HT1080 (cell line): Measurements from ENCODE around the gene NHERF2. TPM values are rescaled to one million over a fixed set of nuclear protein-coding genes. Genes with fewer than 3 reads are reported as not detected.

Experiments
- DNase-seq: peaks from one replicate; pipeline ENCODE4 v3.0.0-alpha.2; 2015; ENCODE audit warnings: low read depth
- polyA plus RNA-seq, 2 experiments: library from polyadenylated mRNA; depleted of rRNA; stranded (reverse); fragments of >200 nt; gene quantifications; 2 replicates each; pipeline ENCODE4 v1.2.3, GENCODE V29; 2015
- total RNA-seq: library from RNA; depleted of rRNA; stranded (reverse); fragments of >200 nt; shearing (Covaris generic); gene quantifications from 2 replicates; pipeline ENCODE4 v1.2.3, GENCODE V29; 2014; rRNA removed

The NHERF2 gene
- total RNA-seq, result 118 and 158 TPM in 2 replicates
- 82.4 and 111 TPM in 2 replicates for polyA plus RNA-seq (2015; cell fraction: cytosol; rRNA removed)
- polyA plus RNA-seq (2015; cell fraction: nucleus; rRNA removed), result 39.4 and 46.0 TPM in 2 replicates

GRCh38 chr16:2026461-2027023 is at the start of gene NHERF2:
TSS of gene NHERF2 (plus strand) at chr16:2026902. CDS start at chr16:2027006, 104 bp downstream.
- no peak for DNase-seq

- no peak for DNase-seq
These were observed 49.5 kb upstream of the NHERF2 start for GRCh38 chr16:1976951-1977874.

- no peak for DNase-seq
These were observed 48.8 kb upstream of the NHERF2 start for GRCh38 chr16:1977875-1978268.

DNA sequence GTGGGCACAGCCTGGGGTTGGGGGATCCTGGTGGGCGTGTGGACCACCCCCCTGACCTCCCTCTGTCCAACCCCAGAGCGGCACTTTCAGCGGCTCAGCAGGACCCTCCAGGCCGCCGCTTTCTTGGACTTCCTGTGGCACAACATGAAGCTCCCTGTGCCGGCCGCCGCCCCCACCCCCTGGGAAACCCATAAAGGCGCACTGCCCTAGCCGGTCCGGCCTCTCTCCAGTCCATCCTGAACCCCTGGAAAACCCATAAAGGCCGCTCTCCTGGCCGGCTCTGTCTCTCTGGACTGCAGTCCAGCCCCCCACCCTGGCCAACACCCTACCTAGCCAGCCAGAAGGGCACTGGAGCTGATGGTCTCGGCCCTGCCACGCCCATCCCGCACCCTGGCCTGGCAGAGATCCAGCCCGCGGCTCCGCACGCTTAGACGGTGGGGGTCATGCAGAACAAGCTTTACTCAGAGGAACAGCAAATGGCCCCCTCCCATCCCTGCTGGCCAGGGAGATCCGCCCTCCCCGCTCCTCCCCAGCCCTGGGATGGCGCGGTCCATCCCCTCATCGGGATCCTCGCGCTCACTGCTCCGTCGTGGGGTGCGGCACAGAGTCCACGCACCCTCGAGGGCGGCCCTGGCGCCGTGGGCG is 48.1 kb upstream of the NHERF2 start:
- no peak for DNase-seq

- DNase-seq, result no peak
These were observed 47.3 kb upstream of the NHERF2 start for GRCh38 chr16:1979271-1980029.

DNA sequence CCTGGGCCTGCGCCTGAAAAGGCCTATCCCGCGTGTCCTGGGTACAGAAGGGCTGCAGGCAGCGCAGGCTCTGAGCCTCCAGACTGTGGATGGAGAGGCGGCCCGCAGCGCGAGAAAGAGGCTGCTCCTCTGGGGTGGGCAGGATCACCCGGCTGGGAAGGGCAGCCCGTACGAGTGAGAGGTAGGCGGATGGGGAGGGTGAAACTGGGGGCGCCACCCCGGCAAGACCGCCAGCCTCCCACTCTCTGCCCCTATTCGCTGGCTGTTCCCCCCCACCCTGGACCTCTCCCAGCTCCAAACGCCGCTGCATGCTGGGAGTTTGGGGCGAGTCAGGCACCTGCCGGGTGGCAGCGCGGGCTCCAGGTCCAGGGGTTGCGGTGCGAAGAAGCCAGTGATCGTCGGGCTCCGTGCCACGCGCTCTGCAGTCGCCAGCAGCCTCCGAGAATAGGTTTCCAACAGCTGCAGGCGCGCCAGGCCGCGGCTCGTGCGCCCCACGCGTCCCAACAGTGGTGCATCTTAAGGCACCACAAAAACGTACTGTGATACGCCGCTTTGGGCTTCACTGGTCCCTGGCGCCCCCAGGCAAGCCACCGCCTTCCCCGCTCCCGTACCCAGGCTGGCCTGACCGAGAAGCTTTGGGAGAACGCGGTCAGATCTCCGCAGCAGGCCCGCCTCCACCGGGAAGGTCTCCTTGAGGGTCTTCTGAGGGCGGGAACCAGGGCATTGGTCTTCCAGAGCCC is 46.5 kb upstream of the NHERF2 start:
- DNase-seq, result no peak

DNA sequence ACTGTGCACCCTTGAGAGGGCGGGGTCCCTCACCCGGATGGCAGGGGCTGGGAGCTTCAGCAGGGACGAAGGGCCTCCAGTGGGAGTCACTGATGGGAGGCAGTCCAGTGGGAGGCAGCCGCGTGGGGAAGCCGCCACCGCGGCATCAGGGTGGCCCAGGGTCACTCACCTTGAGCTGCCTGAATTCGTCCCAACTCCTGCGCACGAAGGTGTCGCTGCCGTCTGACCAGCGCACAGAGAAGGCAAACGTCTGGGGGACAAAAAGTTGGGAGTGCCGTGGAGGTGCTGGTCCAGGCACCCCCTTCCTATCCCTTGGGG is 46.0 kb upstream of the NHERF2 start:
- no peak for DNase-seq

DNA sequence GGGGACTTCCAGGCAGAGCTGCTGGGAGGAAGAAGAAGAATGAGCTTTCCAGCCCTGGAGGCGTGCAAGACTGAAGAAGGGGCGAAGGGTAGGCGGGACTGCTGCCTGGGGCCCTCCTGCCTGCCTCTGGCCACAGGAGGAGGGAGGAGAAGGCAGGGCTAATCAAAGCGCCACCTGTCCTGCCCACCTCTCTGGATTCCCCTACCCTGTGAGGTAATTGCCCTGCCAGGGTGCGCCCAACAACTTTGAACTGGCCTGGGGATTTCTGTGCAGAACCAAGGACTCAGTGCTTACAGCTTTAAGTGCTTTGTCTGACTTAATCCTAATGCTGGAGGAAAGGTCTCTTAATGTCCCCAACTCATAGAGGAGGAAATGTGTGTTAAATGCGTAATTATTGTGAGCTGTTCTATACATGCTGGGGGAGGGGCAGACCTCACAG is 45.3 kb upstream of the NHERF2 start, which contains the start of gene NOXO1:
TSS of gene NOXO1 (minus strand) at position 72 of the 439 bp plus-strand sequence. CDS start 290 bp downstream, outside the sequence.
- no peak for DNase-seq

GRCh38 chr16:1982013-1982433 is 44.7 kb upstream of the NHERF2 start:
- peak; percentile 75 for DNase-seq

DNA sequence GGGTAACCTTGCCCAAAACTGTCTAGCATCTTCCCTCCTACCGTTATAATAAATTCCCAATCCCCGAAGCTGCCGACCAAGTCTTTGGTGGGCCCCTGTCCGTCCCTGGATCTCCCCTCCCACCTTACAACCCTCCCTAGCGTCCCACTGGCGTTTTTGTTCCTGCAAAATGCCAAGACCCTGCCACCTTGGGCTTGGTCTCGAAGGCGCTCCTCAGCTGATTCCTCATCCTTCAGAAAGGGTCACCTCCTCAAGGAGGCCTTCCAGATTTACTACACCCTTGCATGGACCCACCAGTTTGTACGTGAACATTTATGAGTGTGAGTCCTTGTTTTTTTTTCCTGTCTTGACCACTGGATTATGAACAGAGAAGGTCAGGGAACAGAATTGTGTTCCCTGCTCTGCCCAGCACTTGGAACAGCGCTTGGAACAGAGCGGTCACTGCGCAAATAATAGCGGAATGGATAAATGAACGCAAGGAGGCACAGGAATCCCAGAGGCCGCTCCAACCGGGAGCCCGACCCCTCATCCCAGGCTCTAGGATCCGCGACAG is 43.6 kb upstream of the NHERF2 start:
- no peak for DNase-seq

GRCh38 chr16:1983544-1984346 is 43.0 kb upstream of the NHERF2 start, which contains the start of gene GFER:
TSS of gene GFER (plus strand) at chr16:1984193. CDS start at chr16:1984219, 26 bp downstream.
- DNase-seq, result peak; percentile 88

- DNase-seq, result no peak
These were observed 42.1 kb upstream of the NHERF2 start for GRCh38 chr16:1984347-1985225.

GRCh38 chr16:1985466-1986150 is 41.1 kb upstream of the NHERF2 start:
- DNase-seq, result no peak

DNA sequence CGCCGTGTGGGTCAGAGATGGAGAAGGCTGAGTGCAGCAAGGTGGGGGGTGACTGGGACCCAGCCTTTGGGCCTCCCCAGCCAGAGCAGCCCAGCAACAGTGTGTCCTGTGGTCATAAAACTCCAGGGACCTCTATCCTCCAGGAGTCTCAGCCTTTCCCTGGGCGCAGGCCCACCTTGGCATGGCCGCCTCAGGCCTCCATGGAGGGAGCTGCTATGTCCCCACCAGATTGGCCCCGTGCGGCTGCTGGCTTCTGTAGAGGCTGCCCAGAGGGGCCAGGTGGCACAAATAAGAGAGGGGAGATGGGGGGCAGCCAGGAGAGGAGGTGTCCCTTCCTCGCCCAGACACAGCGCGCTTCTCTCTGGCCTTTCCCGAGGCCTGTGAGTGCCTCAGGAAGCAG is 39.5 kb upstream of the NHERF2 start:
- no peak for DNase-seq

DNA sequence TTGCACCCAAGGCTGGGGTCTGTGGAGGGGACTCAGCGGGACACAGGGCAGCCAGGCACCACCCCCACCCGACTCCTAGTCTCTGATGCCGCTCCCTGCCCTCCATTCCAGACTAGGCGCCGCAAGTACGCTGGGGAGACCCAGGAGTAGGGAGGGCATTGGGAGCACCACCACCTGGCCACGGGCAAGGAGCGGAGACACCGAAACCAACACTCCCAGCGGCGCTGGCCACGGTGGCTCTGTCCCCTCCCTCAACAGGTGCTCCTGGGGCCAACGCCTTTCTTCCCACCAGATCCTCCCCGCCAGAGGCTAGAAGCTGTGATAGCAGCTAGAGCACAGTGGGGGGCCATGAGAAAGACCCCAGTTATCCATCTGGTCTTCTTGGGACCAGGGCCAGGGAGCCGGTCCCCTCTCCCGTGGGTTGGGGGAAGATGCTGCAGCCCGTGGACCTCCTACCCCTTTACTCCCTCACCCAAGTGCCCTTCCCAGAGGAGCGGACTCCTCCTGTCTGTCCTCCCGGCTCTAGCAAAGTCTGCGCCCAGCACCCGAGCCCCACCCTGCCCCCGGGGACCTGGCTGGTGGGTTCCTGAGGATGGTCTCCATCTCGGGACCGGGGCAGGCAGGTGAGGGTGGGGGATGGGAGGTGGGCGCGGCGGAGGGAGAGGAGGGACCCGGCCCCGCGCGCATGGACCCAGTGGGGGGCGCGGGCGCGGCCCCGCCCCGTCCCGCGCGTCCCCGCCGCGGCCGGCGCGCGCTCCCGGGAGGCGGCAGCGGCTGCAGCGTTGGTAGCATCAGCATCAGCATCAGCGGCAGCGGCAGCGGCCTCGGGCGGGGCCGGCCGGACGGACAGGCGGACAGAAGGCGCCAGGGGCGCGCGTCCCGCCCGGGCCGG is 37.2 kb upstream of the NHERF2 start, which contains the start of gene SYNGR3:
TSS of gene SYNGR3 (plus strand) at position 762 of the 892 bp plus-strand sequence. CDS start 133 bp downstream, outside the sequence.
- DNase-seq, result no peak

DNA sequence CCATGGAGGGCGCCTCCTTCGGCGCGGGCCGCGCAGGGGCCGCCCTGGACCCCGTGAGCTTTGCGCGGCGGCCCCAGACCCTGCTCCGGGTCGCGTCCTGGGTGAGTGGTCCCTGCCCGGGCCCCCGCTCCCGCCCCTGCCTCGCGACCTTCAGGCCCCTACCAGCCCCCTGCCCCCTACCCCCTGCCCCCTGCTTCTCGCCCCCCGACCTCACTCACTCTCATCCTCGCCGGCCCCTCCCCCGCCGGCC is 36.7 kb upstream of the NHERF2 start:
- no peak for DNase-seq
